Ammon's horn (tissue), 1 donor: Measurements from ENCODE around the gene ZBTB20.
"Not testable (repeated sequence)": the region's sequence is repeated elsewhere in the genome, so short reads cannot be mapped to it uniquely, and the experiment has no call there.

ENCODE experiments used
- DNase-seq: peaks from one replicate; pipeline ENCODE4 v3.0.0-alpha.2; 2016; ENCODE audit warnings: low spot score

Gene ZBTB20

GRCh38 chr3:115147329-115148141 is 447 bp upstream of the ZBTB20 start:
- DNase-seq: peak; percentile 100

- DNase-seq: peak; percentile 60
Measured at GRCh38 chr3:115146032-115146417, 1.1 kb downstream of the ZBTB20 start.

DNA sequence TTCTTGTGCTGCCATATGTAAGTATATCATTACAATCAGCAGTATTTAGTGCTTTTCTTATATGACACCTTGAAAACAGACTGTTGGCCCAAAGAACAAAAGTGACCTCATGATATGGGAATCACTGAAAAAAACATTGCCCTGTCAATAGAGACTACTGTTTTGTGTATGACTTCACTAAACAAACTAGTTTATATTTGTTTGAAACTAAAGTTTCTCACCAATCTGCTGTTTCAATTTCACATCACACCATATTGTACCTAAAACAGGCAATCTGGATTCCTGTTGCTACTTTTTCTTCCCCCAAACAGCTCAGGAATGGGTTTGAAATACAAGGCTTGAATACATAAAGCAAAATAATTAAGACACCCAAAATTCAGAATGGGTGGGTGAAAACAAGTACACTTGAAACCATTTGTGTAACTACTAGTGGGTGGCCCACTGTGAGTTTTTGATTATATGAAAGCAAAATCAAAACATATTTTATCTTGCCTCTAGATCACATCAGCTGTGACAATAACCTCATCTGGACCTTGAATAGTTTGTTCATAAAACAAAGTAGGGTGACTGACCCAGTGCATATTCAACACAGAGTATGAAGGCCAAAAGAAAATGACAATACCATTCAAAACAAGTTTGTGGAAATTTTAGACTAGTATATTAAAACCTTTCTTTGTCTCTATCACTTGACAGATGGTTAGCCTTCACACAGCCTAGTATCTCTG is 5.9 kb downstream of the ZBTB20 start:
- DNase-seq: no peak

GRCh38 chr3:115139072-115139471 is 8.0 kb downstream of the ZBTB20 start:
- DNase-seq: no peak

GRCh38 chr3:115134648-115135347 is 12.3 kb downstream of the ZBTB20 start:
- DNase-seq: no peak

DNA sequence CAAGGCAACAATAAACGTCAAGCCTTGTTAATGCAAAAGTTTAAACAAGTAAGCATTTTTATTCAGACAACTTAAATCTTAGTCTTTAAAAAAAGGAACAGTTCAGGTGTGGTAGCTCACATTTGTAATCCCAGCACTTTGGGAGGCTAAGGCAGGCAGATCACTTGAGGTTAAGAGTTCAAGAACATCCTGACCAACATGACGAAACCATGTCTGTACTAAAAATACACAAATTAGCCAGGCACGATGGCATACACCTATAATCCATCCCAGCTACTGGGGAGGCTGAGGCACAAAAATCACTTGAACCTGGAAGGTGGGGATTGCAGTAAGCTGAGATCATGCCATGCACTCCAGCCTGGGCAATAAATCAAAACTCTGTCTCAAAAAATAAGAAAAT is 19.9 kb downstream of the ZBTB20 start:
- DNase-seq: no peak

- no peak for DNase-seq
Measured at GRCh38 chr3:115120597-115120996, 26.5 kb downstream of the ZBTB20 start.

DNA sequence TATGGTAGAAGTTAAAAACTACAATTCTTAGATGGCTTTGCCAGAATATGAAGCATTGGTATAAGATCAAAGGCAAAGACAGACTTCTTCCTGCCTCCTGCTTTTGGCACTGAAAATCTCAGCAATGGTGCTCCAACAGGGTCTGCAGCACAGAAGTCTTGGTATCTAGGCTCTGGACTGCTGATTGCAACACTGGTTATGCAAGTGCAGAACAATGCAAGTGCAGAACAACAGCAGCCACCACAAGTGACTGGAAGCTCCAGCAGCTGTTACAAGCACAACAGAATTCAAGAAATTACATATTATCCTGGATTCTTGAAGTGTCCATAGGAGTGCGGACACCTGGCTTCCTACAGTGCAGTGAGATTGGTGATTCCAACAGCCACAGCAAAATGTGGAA is 33.7 kb downstream of the ZBTB20 start:
- no peak for DNase-seq

GRCh38 chr3:115111632-115112031 is 35.5 kb downstream of the ZBTB20 start:
- no peak for DNase-seq

GRCh38 chr3:115110830-115111229 is 36.3 kb downstream of the ZBTB20 start:
- DNase-seq: no peak

- DNase-seq: not testable (repeated sequence)
Measured at GRCh38 chr3:115110066-115110465, 37.0 kb downstream of the ZBTB20 start.

GRCh38 chr3:115108614-115109013 is 38.5 kb downstream of the ZBTB20 start:
- no peak for DNase-seq

DNA sequence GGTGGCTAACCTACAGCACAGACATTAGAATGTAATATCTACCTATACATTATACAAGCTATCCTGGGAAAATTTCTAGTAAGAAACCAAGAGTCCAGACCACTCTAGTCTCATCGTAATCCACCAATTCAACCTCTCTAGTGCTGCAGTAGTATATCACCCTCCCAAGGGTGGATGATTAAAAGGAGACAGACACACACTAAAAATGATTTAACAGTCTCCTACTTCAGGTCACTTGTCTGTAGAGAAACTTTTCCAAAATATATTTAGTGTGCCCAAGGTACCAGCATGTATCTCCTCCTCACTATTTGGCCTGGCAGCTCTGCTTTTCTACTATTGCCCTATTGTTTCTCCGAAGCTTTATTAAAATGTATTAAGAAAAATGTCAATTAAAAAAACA is 45.0 kb downstream of the ZBTB20 start:
- DNase-seq: no peak

- DNase-seq: no peak
Measured at GRCh38 chr3:115100806-115101205, 46.3 kb downstream of the ZBTB20 start.

- DNase-seq: peak; percentile 80
Measured at GRCh38 chr3:115099986-115100571, 47.0 kb downstream of the ZBTB20 start.

DNA sequence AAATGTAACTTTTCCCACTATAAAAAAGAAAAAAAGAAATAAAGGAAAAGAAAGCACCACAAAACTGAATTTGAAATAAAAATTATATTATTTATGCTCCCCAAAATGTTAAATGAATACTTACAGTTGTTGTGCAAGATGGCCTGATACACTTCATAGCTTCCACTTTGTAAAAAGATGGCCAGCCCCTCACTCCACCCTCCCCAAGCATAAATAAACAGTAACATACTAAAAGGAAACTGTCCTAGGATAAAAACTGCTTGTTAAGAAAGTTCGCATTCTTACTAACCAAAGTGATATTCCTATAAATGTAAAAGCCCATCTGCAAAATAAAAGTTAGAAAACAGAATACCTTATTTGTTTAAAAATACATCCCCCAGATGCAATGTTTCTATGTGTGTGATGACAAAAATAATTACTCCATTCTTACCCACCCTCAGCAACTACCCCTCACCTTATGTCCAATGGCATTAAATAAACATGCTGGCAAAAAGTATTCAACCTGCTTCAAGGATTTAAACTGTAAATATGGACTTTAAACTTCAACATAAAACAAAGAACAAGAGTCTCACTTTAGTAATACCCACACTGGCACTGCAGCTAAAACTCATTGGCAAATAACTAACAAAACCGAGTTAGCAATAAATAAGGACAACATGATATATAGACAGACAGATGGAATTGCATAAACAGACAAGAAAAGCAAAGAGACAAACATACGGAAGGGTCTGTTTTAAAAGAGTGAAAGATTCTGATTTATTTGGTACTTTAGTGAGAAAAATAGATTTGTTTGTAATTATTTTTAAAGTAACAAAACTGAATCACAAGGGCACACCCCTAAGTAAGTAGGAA is 47.7 kb downstream of the ZBTB20 start:
- no peak for DNase-seq

DNA sequence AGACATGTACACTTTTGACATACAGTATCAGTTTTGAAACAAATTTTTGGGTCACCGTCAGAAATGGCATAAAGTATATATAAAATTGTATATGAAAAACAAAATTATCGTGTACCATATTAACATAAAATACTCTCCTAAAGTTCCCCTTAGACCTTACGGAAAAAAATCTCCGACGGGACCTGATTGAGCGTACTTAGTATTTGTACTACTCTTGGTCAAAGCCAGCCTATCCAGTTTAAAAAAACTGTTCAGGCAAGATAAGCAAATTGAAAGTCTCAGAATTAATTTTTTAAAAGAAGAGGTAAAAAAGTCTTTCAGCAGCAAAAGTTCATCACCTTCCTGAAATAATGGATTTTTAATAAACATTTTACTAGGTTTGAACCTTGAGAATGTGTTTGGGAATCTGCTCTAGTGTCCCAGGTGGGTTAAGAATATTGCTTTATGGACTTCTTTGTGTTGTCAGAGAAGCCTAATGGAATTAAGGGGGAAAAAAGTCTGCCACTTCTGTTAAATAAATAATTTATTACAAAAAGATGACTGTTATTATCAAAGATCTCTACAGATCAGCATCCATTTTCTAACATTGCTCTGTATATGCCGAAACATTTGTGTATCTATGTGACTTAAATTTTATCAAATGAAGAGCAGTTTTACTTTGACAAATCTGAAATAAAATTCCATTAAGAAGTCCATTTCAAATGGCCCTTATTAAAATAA is 48.6 kb downstream of the ZBTB20 start:
- no peak for DNase-seq

GRCh38 chr3:115095236-115095635 is 51.9 kb downstream of the ZBTB20 start:
- DNase-seq: no peak

DNA sequence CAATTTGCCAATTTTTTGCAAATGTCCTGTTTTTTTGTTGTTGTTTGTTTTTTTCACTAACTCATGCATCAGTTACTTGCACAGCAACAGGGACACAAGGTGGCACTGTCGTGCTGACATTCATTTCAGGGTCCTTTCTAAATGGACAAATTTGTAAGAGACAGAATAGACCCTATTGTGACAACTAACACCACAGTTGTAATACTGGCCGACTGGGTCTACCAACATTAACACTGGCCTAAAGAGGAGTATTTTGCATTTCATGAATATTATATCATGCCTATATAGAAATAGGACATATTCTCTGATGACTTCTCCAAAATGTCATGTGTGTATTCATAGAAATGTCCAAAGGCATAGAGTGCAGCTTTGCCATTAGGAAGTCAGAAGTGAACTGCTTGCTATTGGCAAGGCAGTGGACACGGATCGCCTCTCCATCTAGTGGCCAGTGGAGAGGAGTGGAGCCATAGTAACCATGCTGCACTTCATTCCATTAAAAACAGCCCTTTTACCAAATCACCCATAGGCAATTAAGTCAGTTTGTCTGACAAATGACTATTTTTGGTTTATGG is 54.8 kb downstream of the ZBTB20 start:
- peak; percentile 95 for DNase-seq

GRCh38 chr3:115090712-115091111 is 56.4 kb downstream of the ZBTB20 start:
- no peak for DNase-seq
